Trophoblast cell (in vitro differentiated cells and primary cell): ENCODE results near the gene CFAP20DC.

ENCODE experiments used
- DNase-seq, 2 donors: peaks; one replicate each; pipeline ENCODE4 v3.0.0-alpha.2; 2016
- H2AFZ ChIP-seq: 2 replicates; pipeline ENCODE4 v1.6.1; 2013; ENCODE audit warnings: low read length, moderate library complexity, mild to moderate bottlenecking; ENCODE audit not compliant: insufficient read depth, poor library complexity
- H2AK5ac ChIP-seq: 2 replicates; pipeline ENCODE4 v1.6.1; 2013; ENCODE audit warnings: mild to moderate bottlenecking, low read length
- H2BK120ac ChIP-seq: 2 replicates; pipeline ENCODE4 v1.6.1; 2013; ENCODE audit warnings: low read length, mild to moderate bottlenecking, moderate library complexity; ENCODE audit not compliant: insufficient read depth, poor library complexity
- H2BK12ac ChIP-seq: 2 replicates; pipeline ENCODE4 v1.6.1; 2013; ENCODE audit warnings: mild to moderate bottlenecking, low read length, moderate library complexity
- H2BK5ac ChIP-seq: 2 replicates; pipeline ENCODE4 v1.6.1; 2013; ENCODE audit warnings: low read length, low read depth, moderate library complexity, mild to moderate bottlenecking; ENCODE audit not compliant: poor library complexity
- H3K14ac ChIP-seq: 2 replicates; pipeline ENCODE4 v1.6.1; 2013; ENCODE audit warnings: mild to moderate bottlenecking, low read length
- H3K18ac ChIP-seq: 2 replicates; pipeline ENCODE4 v1.6.1; 2013; ENCODE audit warnings: mild to moderate bottlenecking, low read length
- H3K23ac ChIP-seq: 2 replicates; pipeline ENCODE4 v1.6.1; 2013; ENCODE audit warnings: low read length
- H3K27ac ChIP-seq: 2 replicates; pipeline ENCODE4 v1.5.1; 2013; ENCODE audit warnings: low read depth, mild to moderate bottlenecking, inconsistent platforms, low read length, moderate library complexity
- H3K27me3 ChIP-seq: 2 replicates; pipeline ENCODE4 v1.6.1; 2013; ENCODE audit warnings: inconsistent platforms, mild to moderate bottlenecking, low read length, moderate library complexity; ENCODE audit not compliant: insufficient read depth
- H3K36me3 ChIP-seq, 2 experiments: 1 replicate in 1 of 2; 2 replicates in 1 of 2; pipeline ENCODE4 v1.6.1; 2013; ENCODE audit warnings: low read length in 2 of 2, mild to moderate bottlenecking in 2 of 2, moderate library complexity in 1 of 2; ENCODE audit not compliant: insufficient read depth in 2 of 2, control insufficient read depth in 1 of 2
- H3K4ac ChIP-seq: 2 replicates; pipeline ENCODE4 v1.6.1; 2013; ENCODE audit warnings: low read depth, mild to moderate bottlenecking, low read length, moderate library complexity
- H3K4me1 ChIP-seq, 2 experiments: 1 replicate in 1 of 2; 2 replicates in 1 of 2; pipeline ENCODE4 v1.6.1; 2013; ENCODE audit warnings: low read length in 2 of 2, mild to moderate bottlenecking in 2 of 2, moderate library complexity in 1 of 2; ENCODE audit not compliant: insufficient read depth in 2 of 2, control insufficient read depth in 1 of 2
- H3K4me2 ChIP-seq: 2 replicates; pipeline ENCODE4 v1.6.1; 2013; ENCODE audit warnings: inconsistent platforms, mild to moderate bottlenecking, low read length, moderate library complexity
- H3K4me3 ChIP-seq: 2 replicates; pipeline ENCODE4 v1.5.1; 2013; ENCODE audit warnings: mild to moderate bottlenecking, low read depth, low read length, inconsistent platforms
- H3K79me1 ChIP-seq: one replicate; pipeline ENCODE4 v1.6.1; 2013; ENCODE audit warnings: low read length
- H3K79me2 ChIP-seq: 2 replicates; pipeline ENCODE4 v1.6.1; 2013; ENCODE audit warnings: low read length, mild to moderate bottlenecking; ENCODE audit not compliant: control insufficient read depth, insufficient read depth, poor library complexity
- H3K9ac ChIP-seq: 2 replicates; pipeline ENCODE4 v1.6.1; 2013; ENCODE audit warnings: mild to moderate bottlenecking, low read length
- H3K9me3 ChIP-seq: 2 replicates; pipeline ENCODE4 v1.6.1; 2013; ENCODE audit warnings: low read depth, mild to moderate bottlenecking, control low read depth, inconsistent platforms, low read length; ENCODE audit not compliant: insufficient read depth
- H4K12ac ChIP-seq: 2 replicates; pipeline ENCODE4 v1.6.1; 2013; ENCODE audit warnings: low read depth, mild to moderate bottlenecking, low read length, moderate library complexity
- H4K8ac ChIP-seq: 2 replicates; pipeline ENCODE4 v1.6.1; 2013; ENCODE audit warnings: low read depth, mild to moderate bottlenecking, low read length, moderate library complexity
- H4K91ac ChIP-seq: one replicate; pipeline ENCODE4 v1.6.1; 2013; ENCODE audit warnings: low read depth, mild to moderate bottlenecking, low read length, moderate library complexity
- WGBS: extraction: QIAGEN DNeasy Blood & Tissue Kit; methylation state at CpG from one replicate; pipeline ENCODE4 v1.1.7; 2013; ENCODE audit warnings: missing lambda C conversion rate; ENCODE audit not compliant: insufficient read length, insufficient coverage; ENCODE audit errors: extremely low coverage; 5-methylcytosine and 5-hydroxymethylcytosine counted together

The CFAP20DC gene

GRCh38 chr3:58994746-58995330 lies 55.0 kb downstream of the CFAP20DC start:
- no peak overlapping the region for H3K14ac ChIP-seq
- no peak overlapping the region for H2BK12ac ChIP-seq
- H4K8ac ChIP-seq = no peak overlapping the region
- H3K18ac ChIP-seq = no peak overlapping the region
- peak in 1 of 2 donors; percentile 72 for DNase-seq
- H2AK5ac ChIP-seq = no peak overlapping the region
- no peak overlapping the region for H3K4me3 ChIP-seq
- H3K4me1 ChIP-seq = peaks cover 0 to 3% of the 10 kb centered on the region in 2 experiments
- H3K27me3 ChIP-seq = no peaks in the 10 kb centered on the region
- H3K79me1 ChIP-seq = no peaks in the 10 kb centered on the region
- no peak overlapping the region for H3K23ac ChIP-seq
- no peaks in the 10 kb centered on the region for H3K36me3 ChIP-seq
- H3K4ac ChIP-seq = no peak overlapping the region
- H3K9ac ChIP-seq = no peak overlapping the region
- H2BK120ac ChIP-seq = no peak overlapping the region
- H3K27ac ChIP-seq = no peak overlapping the region
- no CpG with 5 or more reads among the region's 6 CpGs for WGBS
- no peak overlapping the region for H4K12ac ChIP-seq
- no peak overlapping the region for H3K4me2 ChIP-seq
- H3K79me2 ChIP-seq = no peaks in the 10 kb centered on the region
- H2AFZ ChIP-seq = no peak overlapping the region
- H2BK5ac ChIP-seq = no peak overlapping the region
- no peaks in the 10 kb centered on the region for H3K9me3 ChIP-seq
- no peak overlapping the region for H4K91ac ChIP-seq

- Histone ChIP-seq H3K36me3 (no peaks in the 10 kb centered on the region), H4K91ac (no peak overlapping the region), H2BK12ac (no peak overlapping the region), H3K14ac (no peak overlapping the region), H3K23ac (no peak overlapping the region), H3K4me1 (peaks cover 0 to 2% of the 10 kb centered on the region in 2 experiments), H3K9me3 (no peaks in the 10 kb centered on the region), H3K4me3 (no peak overlapping the region), H3K27ac (no peak overlapping the region), H3K9ac (no peak overlapping the region), H3K79me2 (no peaks in the 10 kb centered on the region), H3K27me3 (no peaks in the 10 kb centered on the region), H2BK5ac (no peak overlapping the region), H3K4ac (no peak overlapping the region), H2AFZ (no peak overlapping the region), H2BK120ac (no peak overlapping the region), H4K8ac (no peak overlapping the region), H4K12ac (no peak overlapping the region), H2AK5ac (no peak overlapping the region), H3K18ac (no peak overlapping the region), H3K79me1 (no peaks in the 10 kb centered on the region), H3K4me2 (no peak overlapping the region)
- DNase-seq = no peak
- WGBS = no CpG with 5 or more reads among the region's 2 CpGs
Measured at GRCh38 chr3:58993547-58993946, 56.3 kb downstream of the CFAP20DC start.

- Histone ChIP-seq H2BK120ac (no peak overlapping the region), H3K9ac (no peak overlapping the region), H3K4ac (no peak overlapping the region), H3K79me1 (no peaks in the 10 kb centered on the region), H3K79me2 (no peaks in the 10 kb centered on the region), H3K23ac (no peak overlapping the region), H3K27ac (no peak overlapping the region), H4K91ac (no peak overlapping the region), H3K27me3 (no peaks in the 10 kb centered on the region), H3K9me3 (no peaks in the 10 kb centered on the region), H3K14ac (no peak overlapping the region), H3K36me3 (no peaks in the 10 kb centered on the region), H2AK5ac (no peak overlapping the region), H3K18ac (no peak overlapping the region), H3K4me2 (no peak overlapping the region), H2BK12ac (no peak overlapping the region), H3K4me3 (no peak overlapping the region), H3K4me1 (no peaks in the 10 kb centered on the region), H2BK5ac (no peak overlapping the region), H4K8ac (no peak overlapping the region), H2AFZ (no peak overlapping the region), H4K12ac (no peak overlapping the region)
- WGBS = no CpG with 5 or more reads among the region's 5 CpGs
- DNase-seq = no peak
Measured at GRCh38 chr3:58991623-58992022, 58.2 kb downstream of the CFAP20DC start.

- Histone ChIP-seq H3K36me3 (no peaks in the 10 kb centered on the region), H3K4me3 (no peak overlapping the region), H3K9ac (no peak overlapping the region), H3K14ac (no peak overlapping the region), H2AFZ (no peak overlapping the region), H4K91ac (no peak overlapping the region), H2BK5ac (no peak overlapping the region), H3K27ac (no peak overlapping the region), H4K8ac (no peak overlapping the region), H2BK120ac (no peak overlapping the region), H3K18ac (no peak overlapping the region), H3K4me2 (no peak overlapping the region), H3K4me1 (no peaks in the 10 kb centered on the region), H3K9me3 (no peaks in the 10 kb centered on the region), H3K27me3 (no peaks in the 10 kb centered on the region), H2AK5ac (no peak overlapping the region), H4K12ac (no peak overlapping the region), H3K23ac (no peak overlapping the region), H3K79me2 (no peaks in the 10 kb centered on the region), H3K4ac (no peak overlapping the region), H3K79me1 (no peaks in the 10 kb centered on the region), H2BK12ac (no peak overlapping the region)
- no peak for DNase-seq
Measured at GRCh38 chr3:58991026-58991425, 58.8 kb downstream of the CFAP20DC start.
